Renal cortical epithelial cell (primary cell): Measurements from ENCODE around the gene KCNT1. TPM values are rescaled to one million over a fixed set of nuclear protein-coding genes. Genes with fewer than 3 reads are reported as not detected.

ENCODE experiments used
- DNase-seq: peaks from one replicate; pipeline ENCODE4 v3.0.0-alpha.2; 2011; ENCODE audit warnings: low read depth
- total RNA-seq: library from RNA; depleted of rRNA; stranded (reverse); fragments of >200 nt; gene quantifications from 2 replicates; pipeline ENCODE4 v1.2.3, GENCODE V29; 2014

KCNT1 gene
- total RNA-seq, 1 donor from 2014 or later, result not detected

DNA sequence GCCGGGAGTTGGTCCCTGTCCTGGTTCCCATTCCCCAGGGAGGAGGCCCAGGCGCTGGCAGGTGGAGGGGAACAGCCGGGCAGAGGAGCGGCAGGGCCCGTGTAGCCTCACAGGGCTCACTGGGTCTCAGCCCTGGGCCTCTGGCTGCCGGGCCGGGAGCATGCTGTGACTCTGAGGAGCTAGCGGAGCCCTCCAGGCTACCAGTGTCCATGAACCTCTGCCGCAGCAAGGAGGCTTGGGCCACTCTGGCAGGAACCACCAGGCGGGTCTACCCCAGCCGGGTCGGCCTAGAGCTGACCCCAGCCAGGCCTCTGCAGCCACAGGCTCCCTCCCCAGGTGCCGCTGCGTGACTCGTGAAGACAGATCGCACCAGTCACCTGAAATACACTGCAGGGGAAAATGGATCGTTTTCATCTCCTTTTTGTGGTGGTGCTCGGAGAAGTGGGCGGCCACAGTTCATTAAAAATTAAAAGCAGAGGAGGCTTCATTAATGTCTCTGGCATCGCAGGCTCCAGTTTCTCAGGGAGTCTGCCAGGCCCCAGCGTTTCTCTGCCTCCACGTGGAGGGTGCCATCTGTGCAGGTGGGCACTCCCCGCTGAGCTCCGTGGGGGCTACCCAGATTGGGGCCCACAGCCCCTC, 43.8 kb downstream of the KCNT1 start:
- DNase-seq, result no peak

DNA sequence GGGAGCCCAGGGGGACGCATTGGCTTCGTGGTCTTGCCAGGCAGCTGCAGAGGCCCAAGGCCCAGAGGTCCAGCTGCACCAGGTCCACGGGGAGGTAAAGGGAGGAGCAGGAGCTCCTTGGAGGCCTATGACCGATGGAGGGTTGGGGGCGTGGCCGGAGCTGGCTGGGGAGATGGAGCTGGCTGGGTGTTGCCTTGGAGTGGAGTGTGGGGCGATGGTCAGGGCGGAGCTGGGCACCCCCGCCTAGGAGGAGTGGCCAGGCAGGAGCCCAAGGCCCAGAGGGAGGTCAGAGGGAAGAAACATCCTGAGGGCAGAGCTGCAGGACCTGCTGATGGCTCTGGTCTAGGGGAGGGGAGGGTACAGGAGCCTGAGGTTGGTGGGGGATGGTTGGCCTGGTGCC, 44.6 kb downstream of the KCNT1 start:
- no peak for DNase-seq

DNA sequence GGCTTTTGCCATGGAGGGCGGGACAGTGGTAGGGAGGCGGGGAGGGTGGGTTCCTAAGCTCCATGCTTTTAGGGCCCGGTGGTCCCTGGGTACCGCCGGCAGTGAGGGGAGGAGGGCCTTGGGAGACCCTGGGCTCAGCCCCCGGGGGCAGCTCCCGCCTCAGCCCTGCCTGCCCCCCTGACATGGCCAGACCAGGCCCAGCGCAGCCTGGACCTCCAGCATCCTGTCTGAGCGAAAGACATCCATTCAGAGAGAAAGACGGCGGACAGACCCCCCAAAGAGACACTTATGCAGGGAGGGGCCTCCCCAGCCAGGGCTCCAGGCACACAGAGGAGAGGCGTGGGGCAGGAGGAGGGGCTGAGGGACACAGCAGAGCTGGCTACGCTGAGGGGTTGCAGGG, 45.3 kb downstream of the KCNT1 start:
- no peak for DNase-seq

DNA sequence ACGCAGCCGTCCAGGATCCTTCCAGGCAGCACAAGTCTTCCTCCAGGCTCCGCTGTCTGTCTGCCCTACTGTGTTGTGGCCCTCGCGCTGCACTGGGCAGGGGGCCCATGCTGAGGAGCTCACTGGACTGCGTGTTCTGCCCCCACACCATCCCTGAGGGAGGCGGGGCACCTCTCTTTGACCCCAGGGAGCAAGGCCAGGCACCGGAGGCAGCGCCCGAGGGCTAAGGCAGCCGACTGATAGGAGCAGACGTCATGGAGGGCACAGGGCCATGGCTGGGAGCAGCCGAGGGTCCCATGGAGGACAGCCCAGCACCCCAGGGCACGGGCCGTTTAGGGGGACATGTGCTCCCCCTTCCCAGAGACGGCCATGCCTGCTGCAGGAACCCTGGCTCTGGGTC, 46.7 kb downstream of the KCNT1 start:
- no peak for DNase-seq

- DNase-seq, result no peak
Observed at GRCh38 chr9:135749171-135750045, 47.4 kb downstream of the KCNT1 start.

DNA sequence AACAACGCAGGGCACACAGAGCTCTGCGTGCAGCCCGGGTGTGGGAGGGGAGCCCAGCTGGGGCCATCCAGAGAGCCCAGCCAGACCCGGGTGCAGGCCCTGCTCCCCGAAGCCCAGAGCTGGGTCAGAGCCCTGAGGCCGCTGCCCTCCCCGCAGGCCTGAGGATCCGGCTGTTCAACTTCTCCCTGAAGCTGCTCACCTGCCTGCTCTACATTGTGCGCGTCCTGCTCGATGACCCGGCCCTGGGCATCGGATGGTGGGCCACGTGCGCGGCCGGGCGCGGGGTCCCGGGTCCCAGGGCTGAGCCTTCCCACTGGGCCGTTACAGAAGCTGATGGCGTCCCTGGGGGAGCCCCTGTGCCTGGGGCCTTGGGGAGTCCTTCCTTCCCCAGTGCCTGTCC, 48.8 kb downstream of the KCNT1 start:
- DNase-seq, result no peak

- no peak for DNase-seq
Observed at GRCh38 chr9:135751501-135751900, 49.5 kb downstream of the KCNT1 start.

DNA sequence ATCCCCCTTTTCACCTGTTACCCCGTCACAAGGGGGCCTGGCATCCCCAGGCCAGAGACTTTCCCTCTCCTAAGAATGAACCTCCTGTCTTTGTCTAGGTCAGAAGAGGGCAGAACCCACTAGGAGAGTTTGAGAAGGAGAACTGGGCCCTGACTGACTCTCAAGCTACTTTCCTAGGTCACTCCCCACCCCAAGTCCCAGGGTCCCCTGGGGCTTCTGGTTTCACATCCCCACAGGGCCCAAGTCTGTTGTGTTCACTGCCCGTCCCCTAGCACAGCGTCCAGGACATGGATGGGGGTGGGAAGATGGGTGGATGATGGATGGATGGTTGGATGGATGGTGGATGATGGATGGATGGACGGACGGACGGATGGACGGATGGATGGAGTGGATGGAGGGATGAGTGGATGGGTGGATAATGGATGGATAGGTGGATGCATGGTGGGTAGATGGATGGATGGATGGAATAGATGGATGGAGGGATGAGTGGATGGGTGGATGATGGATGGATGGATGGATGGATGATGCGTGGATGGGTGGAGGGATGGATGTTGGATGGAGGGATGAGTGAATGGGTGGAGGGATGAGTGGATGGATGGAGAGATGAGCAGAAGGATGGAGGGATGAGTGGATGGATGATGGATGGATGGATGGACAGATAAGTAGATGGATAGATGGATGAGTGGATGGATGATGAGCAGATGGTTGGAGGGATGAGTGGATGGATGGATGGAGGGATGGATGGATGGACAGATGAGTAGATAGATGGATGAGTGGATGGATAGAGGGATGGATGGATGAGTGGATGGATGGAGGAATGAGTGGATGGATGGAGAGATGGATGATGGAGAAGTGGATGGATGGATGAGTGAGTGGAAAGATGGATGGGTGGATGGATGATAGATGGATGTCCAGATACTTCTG, 50.6 kb downstream of the KCNT1 start:
- DNase-seq, result no peak

DNA sequence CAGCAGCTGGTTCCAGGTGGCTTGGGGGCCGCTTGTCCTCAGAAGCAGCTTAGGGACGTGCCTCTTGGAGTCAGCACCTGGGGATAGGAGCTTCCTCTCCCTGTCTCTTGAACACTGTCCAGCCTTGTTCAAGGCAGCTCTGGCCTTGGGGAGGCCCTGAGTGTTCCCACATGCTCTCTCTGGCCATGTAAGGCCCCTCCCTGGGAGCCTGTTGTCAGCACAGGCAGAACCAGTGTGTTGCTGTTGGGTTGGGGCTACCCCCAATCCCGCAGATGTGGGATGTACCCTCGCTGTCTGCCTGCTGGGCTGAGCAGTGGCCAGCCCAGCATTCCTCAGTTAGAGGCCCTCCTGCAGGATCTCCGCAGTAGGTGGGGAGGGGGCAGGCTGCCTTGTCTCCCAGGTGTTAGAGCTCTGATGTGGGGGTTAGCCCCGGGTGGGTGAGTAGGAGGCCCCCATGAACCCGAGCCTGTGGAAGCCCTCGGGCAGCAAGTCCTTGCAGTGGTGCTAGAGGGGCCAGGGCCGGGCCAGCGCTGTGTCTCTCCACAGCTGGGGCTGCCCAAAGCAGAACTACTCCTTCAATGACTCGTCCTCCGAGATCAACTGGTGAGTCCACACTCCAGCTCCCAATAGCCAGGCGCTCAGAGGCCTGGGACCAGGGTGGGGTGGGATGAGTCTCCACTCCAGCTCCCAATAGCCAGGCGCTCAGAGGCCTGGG, 51.6 kb downstream of the KCNT1 start:
- no peak for DNase-seq

DNA sequence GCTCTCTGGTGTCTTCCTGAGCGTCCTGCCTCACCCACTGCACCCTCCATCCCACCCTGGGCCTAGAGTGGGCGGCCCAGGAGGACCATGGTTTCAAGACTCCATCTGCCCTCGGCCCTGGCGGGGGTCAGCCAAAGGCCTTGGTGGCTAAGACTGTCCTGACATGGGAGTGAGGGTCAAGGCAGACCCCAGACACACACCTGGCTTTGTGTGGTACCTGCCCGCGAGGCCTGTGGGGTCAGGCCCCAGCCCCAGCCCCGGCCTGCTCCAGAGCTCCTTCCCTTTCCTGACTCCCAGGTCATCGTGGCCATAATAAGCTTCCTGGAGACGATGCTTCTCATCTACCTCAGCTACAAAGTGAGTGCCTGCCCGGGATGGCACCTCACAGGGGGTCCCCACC, 54.6 kb downstream of the KCNT1 start:
- DNase-seq, result no peak

GRCh38 chr9:135757356-135757755, 55.4 kb downstream of the KCNT1 start:
- DNase-seq, result no peak

DNA sequence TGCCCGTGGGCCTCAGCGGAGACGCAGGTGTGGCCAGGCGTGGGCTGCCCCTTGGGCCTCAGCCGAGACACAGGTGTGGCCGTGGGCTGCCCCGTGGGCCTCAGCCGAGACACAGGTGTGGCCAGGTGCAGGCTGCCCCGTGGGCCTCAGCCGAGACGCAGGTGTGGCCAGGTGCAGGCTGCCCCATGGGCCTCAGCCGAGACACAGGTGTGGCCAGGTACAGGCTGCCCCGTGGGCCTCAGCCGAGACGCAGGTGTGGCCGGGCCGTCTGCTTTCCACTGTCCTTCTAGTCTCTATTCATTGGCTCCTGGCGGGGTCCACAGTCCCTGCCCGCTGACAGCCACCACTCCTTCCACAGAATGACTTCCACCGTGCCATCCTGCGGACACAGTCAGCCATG, 56.1 kb downstream of the KCNT1 start:
- DNase-seq, result no peak

GRCh38 chr9:135758870-135759269, 56.9 kb downstream of the KCNT1 start:
- DNase-seq, result no peak

DNA sequence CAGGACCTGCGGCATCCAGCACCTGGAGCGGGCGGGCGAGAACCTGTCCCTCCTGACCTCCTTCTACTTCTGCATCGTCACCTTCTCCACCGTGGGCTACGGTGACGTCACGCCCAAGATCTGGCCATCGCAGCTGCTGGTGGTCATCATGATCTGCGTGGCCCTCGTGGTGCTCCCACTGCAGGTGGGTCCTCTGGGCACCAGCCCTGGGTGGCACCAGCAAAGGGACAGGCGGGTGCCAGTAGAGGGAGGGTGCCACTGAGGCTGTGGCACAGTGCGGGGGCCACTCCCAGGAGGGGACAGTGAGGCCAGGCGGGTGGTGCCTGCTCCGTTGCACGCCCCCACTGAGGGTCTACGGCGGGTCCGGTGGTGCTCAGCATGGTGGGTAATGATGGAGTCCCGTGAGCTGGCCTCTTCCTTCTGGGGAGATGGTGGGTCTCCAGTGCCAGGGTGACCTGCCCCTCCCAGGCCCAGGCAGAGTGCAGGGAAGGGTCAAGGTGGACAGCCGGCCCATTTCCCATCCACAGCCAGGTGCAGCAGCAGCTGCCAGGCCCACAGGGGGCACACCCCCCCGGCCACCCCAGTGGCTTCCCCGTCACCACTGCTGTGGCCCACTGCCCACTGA, 57.8 kb downstream of the KCNT1 start:
- DNase-seq, result no peak

GRCh38 chr9:135760465-135760864, 58.5 kb downstream of the KCNT1 start:
- DNase-seq, result no peak

GRCh38 chr9:135761150-135761844, 59.3 kb downstream of the KCNT1 start:
- no peak for DNase-seq

GRCh38 chr9:135761845-135762168, 59.8 kb downstream of the KCNT1 start:
- DNase-seq, result no peak

DNA sequence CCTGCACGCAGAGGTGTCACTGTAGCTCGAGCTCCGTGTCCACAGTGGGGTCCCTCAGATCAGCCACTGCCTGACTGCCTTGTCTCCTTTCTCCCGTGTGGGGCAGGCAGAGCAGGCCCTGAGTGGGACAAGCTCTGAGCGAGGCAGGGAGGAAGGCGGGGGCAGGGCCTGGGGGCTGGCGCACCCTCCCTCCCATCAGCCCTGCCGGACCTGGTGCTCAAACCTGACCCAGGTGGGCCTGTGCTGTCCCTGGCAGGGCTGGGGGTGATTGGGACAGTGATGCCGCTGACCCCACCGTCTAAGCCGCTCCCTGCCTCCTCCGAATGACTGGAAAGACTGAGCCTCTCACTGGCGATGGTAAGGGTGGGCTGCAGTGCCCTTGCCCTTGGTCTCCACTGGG, 60.9 kb downstream of the KCNT1 start:
- DNase-seq, result no peak

DNA sequence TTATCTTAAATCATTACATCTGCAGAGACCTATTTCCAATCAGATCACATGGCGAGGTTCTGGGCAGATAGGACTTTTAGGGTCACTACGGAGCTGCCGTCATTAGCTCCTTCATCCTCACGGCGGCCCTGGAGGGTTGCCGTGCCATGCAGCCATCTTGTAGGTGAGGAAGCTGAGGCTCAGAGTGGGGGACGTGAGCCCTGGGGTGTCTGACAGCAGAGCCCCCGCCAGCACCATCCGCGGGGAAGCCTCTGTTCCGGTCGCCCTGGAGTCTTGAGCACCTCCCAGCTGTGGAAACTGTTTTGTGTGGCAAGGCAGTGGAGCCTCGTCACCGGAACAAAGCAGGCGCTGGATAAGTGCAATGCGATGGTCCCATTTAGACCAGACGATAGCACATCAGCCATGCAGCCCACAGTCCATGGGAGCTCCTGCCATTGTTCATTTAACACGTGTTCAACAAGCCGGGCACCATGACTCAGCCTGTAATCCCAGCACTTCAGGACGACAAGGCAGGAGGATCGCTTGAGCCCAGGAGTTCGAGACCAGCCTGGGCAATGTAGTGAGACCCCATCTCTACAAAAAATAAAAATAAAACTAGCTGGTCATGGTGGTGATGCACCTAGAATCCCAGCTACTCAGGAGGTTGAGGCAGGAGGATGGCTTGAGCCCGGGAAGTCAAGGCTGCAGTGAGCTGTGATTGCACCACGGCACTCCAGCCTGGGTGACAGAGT, 61.9 kb downstream of the KCNT1 start:
- no peak for DNase-seq

DNA sequence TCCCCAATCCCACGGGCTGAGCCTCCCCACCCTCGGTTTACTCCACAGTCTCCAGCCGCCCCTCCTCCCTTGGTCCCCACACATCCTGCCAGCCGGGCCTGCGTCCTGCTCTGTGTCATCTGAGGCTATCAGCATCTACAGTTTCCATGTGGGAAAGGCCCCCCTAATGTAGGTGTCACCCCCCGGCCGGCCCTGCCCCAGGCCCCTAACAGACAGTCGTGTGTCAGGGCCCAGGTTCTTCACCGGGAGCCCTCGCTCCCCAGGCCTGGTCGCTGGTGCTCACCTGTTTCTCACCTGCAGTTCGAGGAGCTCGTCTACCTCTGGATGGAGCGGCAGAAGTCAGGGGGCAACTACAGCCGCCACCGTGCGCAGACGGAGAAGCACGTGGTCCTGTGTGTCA, 62.7 kb downstream of the KCNT1 start:
- no peak for DNase-seq
